Stimulated activated naive CD4-positive, alpha-beta T cell (primary cell): ENCODE data around the gene ASTL.
A peak's percentile ranks its signal among the peaks of the same experiment; 100 is the strongest.

Source experiments
- DNase-seq, 6 experiments: peaks; one replicate each; lab custom pipeline; 2025; lab: John Stamatoyannopoulos, UW

Gene ASTL

DNA sequence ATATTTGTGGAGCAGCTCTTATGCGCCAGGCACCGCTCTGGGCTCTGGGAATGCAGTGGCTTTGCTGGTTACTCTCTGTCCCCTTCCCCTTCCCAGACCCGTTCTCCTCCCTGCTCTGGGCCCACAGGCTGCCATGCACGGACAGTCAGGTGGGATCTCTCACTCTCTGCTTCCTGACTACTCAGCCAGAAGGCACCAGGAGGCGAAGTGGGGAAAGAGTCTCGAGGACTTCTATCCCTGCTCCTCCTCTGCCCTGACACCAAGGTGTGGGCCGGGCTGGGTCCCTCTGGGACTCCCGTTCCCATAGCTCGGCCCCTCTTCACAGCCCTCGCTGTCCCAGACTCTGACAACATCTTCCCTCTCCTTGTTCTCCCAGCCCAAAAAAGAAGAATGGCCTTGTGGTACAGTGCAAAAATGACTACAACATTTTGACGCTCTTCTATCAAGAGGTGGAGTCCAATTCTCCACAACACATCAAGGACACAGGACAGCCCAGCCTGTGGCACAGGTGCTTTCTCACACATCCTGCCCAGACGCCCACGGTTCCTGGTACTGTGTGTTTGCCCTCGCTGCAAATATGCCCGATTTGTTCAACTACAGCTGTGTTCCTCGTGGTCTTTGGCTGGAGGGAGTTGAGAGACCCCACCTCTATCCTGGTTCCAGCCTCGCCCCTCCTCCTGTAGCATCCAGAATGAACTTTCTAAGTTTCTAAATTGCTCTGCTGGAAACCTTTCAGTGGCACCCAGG, 21.0 kb upstream of the ASTL start:
- DNase-seq = peak in 2 of 6 experiments; percentile 26 to 37

DNA sequence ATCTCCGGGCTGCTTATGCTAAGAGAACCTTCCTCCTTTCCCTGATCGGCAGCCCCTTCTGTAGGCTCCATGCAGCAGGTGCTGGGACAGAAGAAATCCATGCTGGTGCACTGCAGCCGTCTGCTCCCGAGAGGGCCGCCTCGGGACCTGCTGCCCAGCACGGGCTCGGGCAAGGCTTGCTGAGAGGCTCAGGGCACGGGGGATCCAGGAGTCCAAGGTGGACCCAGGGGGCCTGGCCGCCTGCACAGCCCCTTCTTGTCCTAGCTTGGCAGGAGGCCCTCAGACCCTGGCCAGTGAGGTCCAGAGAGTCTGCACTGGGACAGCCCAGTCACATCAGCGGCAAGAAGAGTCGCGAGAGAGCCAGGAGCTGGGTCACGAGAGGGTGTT, 20.2 kb upstream of the ASTL start:
- no peak for DNase-seq

DNA sequence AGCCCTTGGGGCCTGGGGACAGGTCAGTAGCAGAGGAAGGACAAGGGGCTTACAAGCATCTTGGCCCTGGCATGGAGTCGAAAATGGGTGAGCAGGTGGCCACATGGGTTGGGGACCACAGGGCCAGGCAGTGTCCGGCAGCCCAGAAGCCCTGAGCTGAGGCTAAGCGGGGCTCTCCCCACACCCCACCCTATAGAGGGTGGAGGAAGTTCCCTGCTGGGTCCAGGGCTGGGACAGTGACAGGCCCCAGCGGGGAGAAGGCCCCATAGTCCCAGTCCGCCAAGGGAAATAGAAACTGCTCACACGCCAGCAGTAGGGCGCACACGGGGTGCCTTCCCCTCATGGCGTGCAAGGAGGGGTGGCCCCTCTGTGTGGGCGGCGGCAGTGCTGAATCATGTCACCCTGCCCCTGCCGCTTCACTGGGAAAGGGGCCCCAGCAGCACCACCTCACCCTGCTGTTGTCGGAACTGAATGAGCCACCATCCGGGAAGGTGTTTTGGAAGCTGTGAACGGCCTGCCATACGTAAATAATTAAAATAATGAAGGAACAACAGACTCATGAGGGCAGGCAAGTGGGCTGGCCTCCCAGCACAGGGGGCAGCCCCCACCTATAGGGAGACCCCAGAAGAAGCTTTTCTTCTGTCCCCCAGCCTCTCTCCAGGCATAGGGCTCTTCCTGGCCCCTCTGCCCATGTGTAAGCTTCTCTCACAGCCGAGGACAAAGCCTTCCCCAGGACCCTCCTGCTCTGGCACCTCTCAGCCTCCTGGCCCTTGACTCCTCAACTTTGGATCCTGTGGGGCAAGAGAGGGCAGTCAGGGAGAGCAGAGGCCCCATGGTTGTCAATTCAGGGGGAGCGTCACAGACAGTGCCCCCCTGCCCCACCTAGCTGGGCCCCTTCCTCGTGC, 19.6 kb upstream of the ASTL start:
- peak in 5 of 6 experiments; percentile 19 to 53 (median 38) for DNase-seq

DNA sequence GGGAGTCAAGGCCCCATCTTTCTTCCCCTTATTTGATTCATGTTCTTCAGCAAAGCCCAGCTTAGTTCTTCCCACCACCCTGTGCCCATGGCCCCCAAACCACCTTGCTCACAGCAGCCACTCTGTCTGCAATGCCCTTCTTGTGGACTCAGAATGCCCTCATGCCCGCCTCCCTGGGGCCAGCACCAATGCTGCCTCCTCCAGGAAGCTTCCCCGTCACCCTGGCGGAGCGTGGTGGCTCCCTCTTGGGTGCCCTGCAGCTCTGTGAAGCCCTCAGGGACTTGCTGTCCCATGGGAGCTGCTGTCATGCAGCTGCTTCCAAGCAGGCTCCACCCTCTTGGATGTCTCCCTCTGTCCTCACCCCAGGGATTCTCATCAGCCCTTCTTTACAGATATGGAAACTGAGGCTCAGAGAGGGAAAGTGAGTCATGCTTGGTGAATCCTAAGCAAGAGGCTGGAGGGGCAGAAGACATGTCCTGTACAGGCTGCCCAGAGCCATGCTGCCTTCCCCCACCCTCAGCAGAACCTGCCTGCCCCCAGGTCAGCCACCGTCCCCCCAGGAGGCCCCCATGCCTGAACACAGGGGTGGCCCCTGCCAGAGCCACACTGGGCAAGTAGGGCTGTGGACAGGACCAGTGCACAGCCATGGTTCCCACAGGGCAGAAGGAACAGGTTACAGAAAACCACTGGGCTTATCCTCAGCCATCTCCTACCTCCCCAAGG, 18.8 kb upstream of the ASTL start:
- no peak for DNase-seq

DNA sequence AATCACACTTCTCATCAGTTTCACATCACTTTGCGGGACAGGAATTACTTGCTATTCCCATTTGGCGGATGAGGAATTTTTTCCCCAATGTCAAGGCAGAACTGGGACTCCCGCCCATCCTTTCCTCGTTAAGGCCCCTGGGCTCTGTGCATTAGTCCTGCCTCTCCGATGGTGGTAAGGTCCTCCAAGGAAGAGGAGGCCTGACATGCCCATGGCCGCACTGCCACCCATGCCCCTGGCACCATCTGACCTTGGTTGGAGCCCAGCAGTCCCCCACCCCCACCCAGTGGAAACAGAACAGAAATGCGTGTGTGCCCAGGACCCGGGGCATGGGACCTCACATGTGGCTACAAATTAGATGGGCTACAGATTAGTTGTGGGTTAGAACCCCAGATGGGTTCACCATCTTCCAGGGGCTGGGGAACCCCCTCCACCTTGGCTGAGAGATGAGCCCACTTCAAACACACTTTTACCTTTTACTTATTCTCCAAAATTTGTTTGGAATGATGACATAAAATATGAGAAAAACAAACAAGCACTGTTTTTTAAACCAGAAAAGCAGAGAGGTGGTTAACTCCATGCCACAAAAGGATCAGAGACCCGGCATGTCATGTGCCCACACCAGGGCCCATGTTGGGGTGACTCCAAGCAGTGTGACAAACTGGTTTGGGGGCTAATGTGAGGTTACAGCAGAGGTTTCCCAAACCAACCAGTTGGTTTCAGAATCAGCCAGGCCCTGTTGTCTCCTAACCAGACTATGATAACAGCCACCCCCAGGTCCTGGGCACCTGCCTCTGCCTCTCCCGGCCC, 17.9 kb upstream of the ASTL start:
- no peak for DNase-seq

DNA sequence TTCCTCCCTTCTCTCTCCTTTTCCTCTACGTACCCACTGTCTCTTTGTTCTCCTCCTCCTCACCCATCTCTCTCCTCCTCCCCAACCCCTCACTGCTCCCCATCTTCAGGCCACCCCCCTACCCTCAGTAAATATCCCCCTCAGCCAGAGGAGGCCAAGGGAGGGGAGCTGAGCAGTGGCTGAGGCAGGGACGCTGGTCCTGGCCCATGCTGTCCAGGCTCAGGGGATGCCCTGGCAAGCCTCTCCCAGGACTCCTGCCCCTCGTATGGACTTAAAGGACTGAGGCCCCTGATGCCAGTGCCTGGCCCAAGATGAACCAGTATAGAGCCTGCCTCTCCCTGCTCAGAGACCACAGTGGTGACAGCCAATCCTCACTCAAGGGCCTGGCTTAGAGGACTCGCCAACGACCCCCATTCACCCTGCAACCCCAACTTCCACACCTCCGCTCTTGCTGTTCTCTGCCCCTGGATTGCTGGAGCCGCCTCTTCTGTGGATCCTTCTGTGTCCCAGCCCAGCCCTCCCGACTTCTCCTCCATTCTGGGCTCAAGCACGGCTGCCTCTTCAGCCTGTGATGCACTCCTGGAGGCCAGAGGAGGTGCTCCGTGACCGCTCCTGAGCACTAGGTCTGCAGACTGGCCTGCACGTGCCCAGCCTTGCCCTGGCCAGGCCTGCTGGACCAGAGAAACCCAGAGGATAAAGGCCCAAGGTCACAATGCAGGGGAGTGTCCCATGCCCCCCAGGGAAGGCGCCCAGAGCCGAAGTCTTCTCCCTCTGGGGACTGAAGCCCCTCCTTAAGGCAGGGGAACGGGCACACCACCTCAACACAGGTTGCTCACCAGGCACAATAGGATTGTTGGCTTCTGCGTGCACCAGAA, 16.4 kb upstream of the ASTL start:
- no peak for DNase-seq

DNA sequence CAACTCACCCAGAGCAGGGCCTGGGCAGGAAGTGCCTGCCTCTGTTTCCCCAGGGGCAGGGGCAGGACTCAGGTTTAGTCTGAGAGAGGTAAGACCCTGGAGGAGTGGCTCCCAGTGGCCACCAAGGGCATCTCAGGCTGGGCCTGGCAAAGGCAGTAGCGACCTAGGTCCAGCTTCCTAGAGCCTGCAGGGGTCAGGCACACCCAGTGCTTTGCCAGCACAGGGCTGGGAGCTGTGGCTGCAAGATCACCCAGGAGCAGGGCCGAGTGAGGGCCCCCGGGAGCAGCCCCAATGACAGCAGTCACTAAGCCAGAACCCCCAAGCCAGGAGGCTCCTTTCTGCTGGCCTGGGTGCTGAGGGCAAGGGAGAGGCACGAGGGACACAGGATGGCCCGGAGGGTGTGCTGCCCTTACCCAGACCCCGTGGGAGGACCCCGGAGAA, 15.7 kb upstream of the ASTL start:
- no peak for DNase-seq

DNA sequence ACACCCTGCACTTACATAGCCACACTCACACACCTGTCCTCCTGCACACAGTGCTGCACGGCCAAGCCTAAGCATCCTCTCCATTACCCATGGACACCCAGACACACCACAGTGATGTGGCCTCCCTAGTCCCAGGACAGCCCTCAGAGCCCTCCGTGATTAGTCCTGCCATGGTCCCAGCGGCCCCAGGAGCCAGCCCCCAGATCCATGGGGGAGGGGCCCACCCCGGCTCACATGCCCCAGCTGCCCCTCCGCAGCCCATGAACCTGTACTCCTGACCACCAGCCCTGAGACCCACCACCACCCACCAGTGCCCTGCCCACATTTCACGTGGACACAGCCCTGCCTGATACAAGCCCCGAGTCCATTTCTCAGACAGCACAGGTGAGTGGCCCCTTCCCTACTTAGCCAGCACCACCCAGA, 15.0 kb upstream of the ASTL start:
- no peak for DNase-seq

DNA sequence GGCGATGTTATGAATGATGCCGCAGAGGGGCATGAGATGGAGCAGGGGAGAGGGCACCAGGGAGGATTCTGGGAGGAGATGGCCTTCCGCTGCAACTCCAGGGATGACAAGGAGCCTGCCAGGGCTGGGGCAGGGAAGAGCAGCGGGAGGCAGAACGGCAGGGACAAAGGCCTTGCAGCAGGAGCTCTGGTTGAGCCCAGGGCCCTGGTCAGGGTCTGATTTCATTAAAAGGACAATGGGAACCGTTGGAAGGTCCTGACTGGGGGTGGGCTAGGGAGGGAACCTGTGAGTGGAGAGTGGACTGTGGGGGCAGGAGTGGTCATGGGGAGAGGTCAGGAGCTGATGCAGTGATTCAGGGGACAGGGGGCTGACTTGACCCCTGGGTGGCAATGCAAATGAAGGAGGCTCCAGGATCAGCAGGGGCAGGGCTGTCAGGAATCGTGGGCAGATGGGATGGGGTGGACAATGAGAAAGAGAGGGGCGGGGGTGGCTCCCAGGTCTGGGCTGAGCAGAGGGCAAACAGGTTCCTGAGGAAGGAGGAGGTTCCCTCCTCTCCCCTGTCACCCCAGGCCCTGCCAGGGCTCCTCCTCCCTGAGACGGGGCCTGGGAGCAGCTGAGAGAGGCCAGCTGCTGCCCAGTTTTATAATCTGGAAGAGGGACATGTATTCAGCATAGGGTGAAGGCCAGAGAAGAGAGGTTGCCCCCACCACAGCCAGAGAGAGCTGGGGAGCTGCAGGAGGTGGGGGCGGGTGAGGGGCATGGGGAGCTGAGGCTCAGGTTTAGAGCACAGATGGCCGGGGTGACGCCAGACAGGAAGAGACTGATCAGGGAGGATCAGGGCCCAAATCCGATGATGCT, 14.2 kb upstream of the ASTL start:
- DNase-seq = no peak

DNA sequence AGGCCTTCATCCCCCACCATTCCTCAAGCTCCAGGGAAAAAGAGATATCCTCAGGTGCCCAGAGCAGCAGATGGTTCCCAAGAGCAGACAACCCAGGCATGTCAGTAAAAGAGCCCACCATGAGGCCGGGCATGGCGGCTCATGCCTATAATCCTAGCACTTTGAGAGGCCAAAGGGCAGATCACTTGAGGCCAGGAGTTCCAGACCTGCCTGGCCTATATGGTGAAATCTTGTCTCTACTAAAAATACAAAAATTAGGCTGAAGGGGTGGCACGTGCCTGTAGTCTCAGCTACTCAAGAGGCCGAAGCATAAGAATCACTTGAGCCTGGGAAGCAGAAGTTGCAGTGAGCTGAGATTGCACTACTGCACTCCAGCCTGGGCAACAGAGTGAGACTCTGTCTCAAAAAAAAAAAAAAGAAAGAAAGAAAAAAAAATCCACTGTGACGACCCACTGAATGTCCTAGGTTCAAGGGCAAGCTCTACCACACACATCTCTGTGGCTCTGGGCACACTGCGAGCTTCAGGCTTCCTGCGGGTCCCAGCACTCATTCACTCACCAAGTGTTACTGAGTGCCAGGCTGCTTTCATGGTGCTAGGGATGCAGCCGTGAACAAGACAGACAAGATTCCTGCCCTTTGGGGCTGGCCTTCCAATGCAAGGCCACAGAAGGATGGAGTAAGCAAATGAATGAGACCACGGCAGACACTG, 13.4 kb upstream of the ASTL start:
- no peak for DNase-seq

DNA sequence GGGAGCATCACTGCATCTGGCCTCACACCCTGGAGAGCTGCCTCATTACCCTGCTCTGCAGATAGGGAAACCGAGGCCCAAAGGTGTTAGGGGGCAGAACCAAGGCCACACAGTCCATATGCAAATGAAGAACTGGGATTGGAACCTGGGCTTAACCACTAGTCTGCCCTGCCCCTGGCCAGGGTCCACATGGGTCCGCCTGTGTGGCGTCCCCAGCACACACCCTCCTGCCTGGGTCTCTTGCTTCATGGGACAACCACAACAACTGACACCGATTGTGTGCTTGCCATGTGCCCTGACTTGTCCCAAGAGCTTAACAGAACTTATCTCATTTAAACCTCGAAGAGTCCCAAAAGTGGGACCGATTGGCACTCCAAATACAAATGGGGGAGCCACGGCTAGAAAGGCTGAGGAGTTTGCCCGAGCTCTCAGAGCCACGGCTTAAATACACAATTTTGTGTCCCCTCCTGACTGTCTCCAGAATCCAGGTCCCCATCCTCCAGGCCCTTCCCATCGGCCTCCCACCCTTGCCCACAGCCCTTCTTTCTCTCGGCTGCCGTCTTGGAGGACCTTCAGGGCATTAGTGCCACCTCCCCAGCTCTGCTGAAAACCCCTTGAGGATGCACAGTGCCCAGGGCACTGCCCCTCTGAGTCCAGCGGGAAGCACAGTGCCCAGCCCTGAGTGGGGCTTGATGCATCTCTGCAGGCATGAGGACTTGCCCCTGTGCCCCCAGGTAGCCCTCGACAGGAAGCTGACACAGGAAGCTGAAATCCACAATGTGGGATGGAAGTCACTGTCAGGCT, 12.7 kb upstream of the ASTL start:
- DNase-seq = no peak

DNA sequence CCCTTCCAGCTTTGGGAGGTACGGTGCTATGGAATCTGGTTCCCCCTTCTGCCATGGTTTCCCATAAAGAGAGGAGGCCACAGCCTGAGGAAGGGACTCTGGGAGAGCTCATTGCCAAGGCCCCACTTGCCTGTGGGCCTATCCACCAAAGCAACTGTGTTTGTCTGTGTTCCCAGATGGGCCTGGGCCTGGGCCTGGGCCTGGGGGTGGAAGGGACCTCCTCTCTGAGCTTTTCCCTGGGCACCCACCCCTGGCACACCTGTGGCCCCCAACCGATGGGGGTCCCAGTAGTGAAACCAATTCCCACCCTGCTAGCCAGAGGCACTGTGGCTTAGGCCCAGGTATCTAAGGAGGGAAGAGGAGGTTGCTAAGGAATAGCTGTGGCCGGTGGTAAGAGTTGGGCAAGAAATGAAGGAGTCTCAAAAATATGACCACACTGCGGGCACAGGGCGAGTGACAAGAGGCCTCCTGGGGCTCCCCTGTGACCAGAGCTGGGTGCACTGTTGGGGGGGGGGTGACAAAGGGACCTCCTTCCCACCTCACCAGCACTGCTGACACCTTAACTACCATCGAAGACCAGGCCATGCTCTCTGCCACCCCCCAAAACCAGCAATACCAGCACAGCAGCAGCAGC, 11.8 kb upstream of the ASTL start:
- DNase-seq = no peak

DNA sequence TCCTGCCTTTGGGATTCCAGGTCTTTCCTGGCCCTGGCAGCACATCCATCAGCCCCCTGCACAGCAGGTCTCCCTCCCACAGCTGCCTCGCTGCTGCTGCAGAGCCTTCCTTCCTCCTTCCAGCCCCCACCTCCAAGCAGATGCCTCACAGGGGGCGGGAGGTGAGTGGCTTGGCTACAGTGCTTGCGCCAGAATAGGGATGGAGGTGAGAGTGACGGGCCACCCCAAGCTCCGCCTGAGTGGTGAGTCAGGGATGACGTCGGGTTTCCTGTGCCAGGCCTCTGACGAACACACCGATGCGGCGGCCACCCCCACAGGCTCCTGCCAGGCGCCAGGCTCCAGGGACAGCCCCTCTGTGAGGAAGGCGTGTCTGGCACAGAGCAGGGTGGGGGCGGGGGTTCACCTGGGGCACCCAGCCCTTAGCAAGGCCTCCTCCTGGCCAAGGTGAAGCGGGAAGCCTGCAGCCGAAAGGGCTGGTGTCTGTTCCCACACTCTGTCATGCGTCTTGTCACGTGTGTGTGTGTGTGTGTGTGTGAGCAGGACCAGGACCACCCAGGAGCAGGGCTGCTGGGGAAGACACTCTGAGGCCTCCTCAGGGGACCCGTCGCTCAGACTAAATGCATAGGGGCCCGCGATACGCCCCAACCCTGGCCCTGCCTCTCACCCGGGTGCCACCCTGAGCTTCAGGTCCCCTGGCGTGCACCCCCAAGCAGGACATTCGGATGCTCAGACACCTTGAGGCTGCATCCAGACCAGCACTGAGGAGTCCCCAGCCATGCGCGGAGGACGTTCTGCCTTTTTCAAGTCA, 10.3 kb upstream of the ASTL start:
- DNase-seq = peak; percentile 91 to 97 (median 96)

DNA sequence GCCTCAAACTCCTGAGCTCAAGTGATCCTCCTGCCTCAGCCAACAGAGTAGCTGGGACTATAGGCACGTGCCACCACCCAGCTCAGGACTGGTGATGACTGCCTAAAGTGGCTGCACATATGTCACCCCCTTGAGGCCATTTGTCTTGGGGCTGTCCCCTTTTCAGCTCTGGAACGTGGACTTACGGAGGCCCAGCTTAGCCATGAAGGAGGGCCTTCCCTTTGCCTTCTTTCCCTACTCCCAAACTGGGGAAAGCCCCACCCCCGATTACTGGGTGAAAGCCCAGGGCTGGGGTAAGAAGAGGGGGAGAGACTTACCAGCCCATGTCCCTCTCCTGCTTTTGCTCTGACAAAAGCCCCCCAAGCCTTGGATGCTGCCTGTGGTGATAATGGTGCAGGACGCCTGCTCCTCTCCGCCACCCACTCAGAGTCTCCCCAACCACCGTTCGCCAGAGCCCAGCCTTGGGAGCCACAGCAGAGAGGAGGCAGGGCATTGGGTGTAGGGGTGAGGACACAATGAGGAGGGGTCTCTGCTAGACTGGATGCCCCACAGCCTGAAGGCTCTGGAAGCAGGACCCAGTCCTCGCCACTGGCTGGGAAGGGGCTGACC, 9.4 kb upstream of the ASTL start:
- peak in 1 of 6 experiments; percentile 27 for DNase-seq

DNA sequence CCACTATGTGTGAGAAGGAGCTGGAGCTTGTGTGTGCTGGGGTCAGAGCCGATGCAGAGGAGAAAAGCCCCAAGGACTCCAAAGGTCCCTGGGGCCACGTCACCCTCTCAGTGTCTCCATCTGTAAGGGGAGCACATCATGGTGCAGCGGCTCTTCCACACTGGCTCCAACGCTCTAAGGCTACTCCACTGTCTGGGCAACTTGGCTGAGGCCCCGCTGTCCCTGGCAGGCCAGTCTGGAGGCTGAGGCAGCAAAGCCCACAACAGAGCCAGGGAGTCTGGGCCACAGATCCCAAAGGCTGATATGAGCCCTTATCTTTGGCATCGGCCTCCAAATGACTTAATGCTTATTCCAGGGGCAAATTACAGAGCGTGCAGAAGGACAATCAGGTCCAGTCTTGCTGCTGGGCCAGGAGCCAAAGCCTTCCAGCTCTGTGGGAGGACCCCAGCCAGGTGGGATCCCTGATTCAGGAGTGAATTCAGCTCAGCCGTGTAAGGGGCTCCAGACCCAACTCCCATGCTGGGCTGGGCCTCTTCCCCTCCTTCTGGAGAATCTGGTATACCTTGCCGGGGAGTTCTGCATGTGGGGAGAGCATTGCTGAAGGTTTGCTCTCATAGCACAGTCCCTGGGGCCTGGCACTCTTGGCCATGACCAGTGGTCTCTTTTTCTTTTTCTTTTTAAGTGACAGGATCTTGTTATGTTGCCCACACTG, 8.7 kb upstream of the ASTL start:
- peak in 1 of 6 experiments; percentile 42 for DNase-seq
